ENCODE data around the gene PDGFD. TPM values are rescaled to one million over a fixed set of nuclear protein-coding genes. Genes with fewer than 3 reads are reported as not detected.
A peak's percentile ranks its signal among the peaks of the same experiment; 100 is the strongest.

The PDGFD gene
- total RNA-seq, 2 donors from 2014 or later, result not detected

DNA sequence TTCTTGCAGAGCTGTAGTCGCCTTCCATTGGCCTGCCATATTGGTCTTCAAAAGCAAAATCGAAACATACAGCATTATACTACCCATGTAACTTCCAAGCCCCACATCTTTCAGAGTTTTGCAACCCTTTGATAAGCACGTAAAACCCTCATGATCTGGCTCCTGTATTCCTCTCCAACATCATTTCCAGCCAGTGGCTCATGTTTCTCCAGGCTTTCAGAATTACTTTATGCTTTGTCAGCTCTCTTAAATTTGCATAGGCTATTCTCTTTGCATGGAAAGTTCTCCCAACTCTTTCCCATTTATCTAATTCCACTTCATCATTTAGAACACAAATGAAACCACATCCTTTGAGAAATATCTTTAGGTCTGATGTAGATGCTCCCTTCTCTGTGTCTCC is 195.3 kb downstream of the PDGFD start:
- Mint-ChIP-seq H3K36me3 (no peaks in the 10 kb centered on the region), H3K9me3 (peaks cover 5 to 6% of the 10 kb centered on the region in 2 donors), H3K27ac (no peak overlapping the region)
- DNase-seq (ENCODE audit: low spot score in 2 of 2) (no peak), ATAC-seq (no peak)

DNA sequence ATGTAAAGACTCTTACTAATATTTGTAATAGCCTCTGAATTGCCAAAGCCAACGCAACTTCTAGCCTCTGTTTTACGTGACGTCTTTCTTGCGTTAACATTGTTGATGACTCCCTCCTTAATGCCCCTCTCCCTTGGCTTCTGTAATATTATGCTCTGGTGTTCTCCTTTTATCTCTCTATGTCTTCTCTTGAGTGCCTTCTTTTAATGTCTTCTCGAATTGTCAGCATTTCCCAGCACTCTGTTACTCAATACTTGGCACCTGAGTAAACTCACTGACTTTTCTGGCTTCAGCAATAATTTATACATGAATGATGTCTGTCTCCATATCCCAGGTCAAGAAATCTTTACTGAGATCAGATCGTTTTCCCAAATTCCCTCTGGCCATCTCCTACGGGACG is 196.0 kb downstream of the PDGFD start:
- Mint-ChIP-seq H3K27ac (no peak overlapping the region), H3K36me3 (no peaks in the 10 kb centered on the region), H3K9me3 (peaks cover 5 to 6% of the 10 kb centered on the region in 2 donors)
- DNase-seq (ENCODE audit: low spot score in 2 of 2) (no peak), ATAC-seq (no peak)

DNA sequence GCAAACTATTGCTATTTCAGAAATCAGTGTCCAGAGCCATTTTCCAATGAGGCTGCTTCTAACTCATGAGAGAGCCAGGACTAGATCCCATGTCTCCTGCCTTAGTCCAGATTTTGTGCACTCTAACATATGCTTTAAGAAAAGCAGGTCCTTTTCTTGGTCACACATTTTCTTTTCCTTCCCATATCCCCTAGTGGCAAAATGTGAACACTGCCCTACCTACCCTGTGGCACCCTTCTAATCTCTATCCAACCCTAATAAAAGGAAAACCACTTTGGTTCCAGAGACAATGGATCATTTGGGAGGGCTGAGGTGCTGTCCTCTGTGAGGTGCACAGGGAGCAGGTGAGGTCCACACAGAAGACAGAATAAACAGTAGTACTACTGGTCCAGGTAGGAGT is 199.6 kb downstream of the PDGFD start:
- Mint-ChIP-seq H3K27ac (no peak overlapping the region), H3K9me3 (peaks cover 5 to 6% of the 10 kb centered on the region in 2 donors), H3K36me3 (no peaks in the 10 kb centered on the region)
- DNase-seq (ENCODE audit: low spot score in 2 of 2), result no peak
- ATAC-seq, result no peak

DNA sequence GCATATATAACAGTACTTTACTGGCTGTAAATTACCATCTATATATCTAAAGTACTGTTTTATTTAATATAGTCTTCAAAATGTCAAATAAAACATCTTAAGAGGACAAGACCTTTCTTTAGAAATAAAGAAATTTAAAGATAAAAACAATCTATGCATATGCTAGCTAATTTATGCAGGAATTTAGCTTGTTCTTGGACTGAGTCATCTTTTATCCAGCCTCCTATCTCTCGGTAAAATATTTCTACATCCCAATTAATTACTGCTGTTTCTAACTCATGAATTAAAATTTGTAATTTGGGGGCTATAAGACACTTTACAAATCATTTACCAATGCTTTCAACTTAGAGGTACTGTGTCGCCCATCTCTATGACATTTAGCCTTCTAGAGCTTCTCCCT is 200.3 kb downstream of the PDGFD start:
- DNase-seq (ENCODE audit: low spot score in 2 of 2) (no peak), ATAC-seq (no peak)
- Mint-ChIP-seq H3K9me3 (peaks cover 5 to 6% of the 10 kb centered on the region in 2 donors), H3K27ac (no peak overlapping the region), H3K36me3 (no peaks in the 10 kb centered on the region)

DNA sequence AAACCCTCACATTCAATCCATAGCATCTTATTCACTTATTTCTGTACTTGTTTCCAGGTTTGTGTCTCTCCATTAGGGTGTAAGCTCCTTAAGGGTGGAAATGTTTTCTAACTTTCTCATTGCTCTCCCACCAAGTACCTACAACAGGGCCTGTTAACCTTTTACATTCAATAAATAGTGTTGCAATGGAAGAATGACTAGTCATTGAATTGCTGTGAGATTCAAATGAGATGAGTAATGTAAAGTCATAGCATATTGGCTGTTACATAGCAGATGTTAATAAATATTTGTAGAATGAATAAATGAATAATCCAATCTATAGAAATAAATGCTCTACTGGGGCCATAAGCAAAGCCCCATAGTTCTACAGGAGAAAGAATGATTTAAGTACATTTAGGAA is 202.9 kb downstream of the PDGFD start:
- peaks cover 0 to 4% of the 10 kb centered on the region in 2 donors for H3K9me3 Mint-ChIP-seq
- DNase-seq (ENCODE audit: low spot score in 2 of 2) (no peak), ATAC-seq (no peak)
- H3K36me3 Mint-ChIP-seq, result no peaks in the 10 kb centered on the region
- H3K27ac Mint-ChIP-seq, result no peak overlapping the region

DNA sequence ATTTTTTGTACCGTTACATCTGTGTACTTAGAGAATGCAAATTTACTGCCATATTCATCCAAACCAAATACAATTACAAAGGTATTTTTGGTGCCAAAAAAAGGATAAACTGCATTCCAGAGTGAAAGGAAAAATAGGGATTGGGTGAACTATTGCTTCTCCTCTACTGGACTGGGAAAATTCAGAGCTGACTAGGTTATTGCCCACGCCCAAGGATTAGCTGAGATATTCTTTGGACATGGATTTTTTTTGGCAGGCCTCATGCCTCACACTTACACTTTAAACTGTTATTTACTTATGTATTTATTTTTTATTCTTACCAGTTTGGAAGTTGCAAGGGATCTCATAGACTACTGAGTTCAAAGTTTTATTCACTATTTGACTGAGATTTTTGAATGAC is 203.8 kb downstream of the PDGFD start:
- no peak for ATAC-seq
- DNase-seq (ENCODE audit: low spot score in 2 of 2), result no peak
- Mint-ChIP-seq H3K36me3 (no peaks in the 10 kb centered on the region), H3K9me3 (peaks cover 0 to 4% of the 10 kb centered on the region in 2 donors), H3K27ac (no peak overlapping the region)

DNA sequence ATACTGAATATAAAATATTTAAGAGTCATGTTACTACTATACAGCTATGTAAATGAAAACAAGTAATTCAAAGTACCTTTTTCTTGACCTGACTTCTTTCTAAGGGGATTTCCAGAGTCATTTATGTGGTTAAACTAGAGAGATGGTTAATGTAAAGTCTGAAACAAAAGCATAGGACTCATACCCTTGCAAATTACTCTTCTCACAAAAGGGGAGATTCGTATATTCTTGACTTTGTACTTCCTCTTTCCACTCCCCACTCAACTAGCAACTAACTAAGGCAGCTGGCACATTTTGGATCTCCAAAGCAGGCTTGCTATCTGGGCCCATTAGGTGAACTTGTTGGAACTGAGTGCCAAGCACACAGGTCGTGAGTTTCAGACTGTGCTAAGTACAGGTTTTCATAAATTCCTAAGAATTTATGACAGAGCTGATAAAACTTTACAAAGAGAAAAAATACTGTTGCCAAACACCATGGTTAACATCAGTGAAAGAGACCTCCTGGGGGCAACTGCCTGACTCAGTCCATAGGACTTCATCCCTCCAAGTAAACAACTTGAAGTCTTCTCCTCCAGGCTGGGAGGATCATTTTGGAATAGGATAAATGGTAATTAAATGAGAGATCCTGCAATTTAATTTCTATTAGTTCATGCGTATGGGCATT is 204.5 kb downstream of the PDGFD start:
- ATAC-seq (peak in 1 of 2 donors; percentile 68), DNase-seq (ENCODE audit: low spot score in 2 of 2) (no peak)
- Mint-ChIP-seq H3K9me3 (peaks cover 0 to 4% of the 10 kb centered on the region in 2 donors), H3K27ac (no peak overlapping the region), H3K36me3 (no peaks in the 10 kb centered on the region)

DNA sequence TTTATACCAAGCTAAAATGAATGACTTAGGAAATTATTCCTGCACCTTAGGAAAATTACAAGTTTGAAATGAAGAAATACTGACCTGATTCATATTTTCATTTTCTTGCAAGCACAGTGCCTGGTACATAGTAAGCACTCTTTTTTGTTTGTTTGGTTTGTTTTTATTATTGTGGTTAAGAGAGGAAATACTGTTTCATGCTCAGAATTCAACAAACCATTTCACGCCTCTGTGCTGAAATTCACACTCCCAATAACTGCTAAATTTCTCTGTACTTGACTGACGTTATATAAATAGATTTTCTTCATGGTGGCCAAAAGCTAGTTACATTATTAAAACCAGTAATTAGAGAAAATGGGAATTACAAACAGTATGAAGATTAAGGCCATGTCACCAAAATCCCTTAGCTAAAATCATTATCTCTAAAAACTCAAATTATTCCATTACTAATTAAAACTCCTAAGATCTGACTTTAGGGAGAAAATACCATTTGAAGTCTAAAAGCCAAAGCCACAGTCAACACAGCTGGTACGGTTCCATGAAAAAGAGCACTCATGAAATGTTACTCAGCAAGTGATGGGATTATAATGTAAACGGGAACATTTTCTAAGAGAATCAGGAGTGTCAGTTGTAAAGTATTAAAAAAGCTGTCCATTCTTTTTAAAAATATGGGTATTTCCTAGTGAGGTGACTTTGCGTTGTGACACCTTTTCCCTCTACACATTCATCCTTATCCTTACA is 205.3 kb downstream of the PDGFD start:
- ATAC-seq (no peak), DNase-seq (ENCODE audit: low spot score in 2 of 2) (no peak)
- Mint-ChIP-seq H3K27ac (no peak overlapping the region), H3K36me3 (no peaks in the 10 kb centered on the region), H3K9me3 (peaks cover 0 to 4% of the 10 kb centered on the region in 2 donors)

DNA sequence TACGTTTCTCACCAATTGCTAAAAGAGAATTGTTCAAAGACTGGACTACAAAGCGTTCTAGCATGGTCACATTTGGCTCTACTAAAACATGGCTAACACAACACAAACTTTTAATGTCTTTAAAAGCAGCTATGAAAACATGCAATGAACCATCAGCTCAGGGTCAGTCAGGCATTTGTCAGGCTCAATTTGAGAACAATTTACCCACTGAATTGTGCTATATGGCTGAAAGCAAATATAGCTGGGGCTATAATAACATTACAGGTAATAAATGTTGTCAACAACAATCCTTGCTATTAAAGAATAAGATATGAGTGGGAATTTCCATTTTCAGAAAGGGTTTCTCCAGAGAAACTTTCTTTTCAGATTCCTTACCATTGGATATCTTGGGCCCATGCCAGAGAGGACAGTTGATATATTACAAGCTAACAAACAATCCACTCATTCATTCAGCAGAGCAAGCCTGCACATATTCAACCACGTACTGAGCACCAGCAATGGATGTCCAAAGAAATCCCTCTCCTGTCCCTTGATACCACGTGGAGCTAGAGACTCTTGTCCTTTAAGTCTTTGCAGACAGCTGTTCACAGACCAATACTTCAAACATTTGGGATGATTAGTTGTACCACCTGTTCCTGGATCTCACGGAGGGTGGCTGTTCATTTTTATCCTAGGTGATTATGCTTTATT is 210.0 kb downstream of the PDGFD start:
- H3K27ac Mint-ChIP-seq, result no peak overlapping the region
- H3K36me3 Mint-ChIP-seq, result no peaks in the 10 kb centered on the region
- no peak for DNase-seq (ENCODE audit: low spot score in 2 of 2)
- no peak for ATAC-seq
- H3K9me3 Mint-ChIP-seq, result peaks cover 4 to 5% of the 10 kb centered on the region in 2 donors

DNA sequence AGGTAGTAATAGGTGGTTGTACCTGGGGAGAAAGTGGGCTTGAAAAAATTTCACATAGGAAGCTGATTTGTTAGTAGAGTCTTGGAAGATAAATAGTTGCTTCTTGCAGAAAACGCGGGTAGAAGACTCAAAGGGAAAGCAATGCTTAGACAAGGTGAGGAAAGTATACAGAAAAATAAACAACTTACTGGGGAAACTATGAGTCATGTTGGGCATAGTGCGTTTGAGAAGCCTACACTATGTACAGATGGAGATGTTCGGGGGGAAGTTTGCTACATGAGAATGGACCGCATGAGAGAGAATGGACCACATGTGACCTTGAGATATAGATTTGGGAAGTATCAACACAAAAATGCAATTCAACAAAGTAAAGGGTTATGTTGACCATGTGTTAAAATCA is 214.2 kb downstream of the PDGFD start:
- peaks cover 0 to 5% of the 10 kb centered on the region in 2 donors for H3K9me3 Mint-ChIP-seq
- H3K27ac Mint-ChIP-seq, result no peak overlapping the region
- no peak for ATAC-seq
- H3K36me3 Mint-ChIP-seq, result no peaks in the 10 kb centered on the region
- no peak for DNase-seq (ENCODE audit: low spot score in 2 of 2)

DNA sequence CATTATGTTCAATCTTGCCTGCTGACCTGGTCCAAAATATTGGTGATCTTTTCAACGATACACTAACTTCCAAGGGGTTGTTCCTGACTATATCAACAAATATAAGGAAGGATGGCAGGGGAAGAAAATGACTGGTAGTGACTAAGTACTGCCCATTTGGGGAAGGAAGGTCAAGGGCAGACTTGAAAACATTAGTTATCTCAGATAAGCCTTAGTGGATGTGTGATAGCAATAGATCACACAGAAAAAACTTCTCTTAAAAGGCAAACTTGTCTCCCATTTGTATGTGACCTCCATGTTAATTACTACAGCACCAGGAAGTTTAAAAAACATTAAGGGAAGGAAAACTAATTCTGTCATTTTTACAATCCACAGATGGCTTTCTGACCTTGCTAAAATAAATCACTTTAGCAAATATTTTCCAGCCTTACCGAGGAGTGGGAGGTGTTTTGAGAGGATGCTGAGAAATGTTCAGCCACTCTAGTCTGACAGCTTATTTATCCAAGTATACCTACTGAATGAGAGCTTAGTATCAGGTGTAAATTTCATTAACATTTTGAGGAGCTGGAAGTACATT is 215.7 kb downstream of the PDGFD start:
- DNase-seq (ENCODE audit: low spot score in 2 of 2), result no peak
- Mint-ChIP-seq H3K36me3 (no peaks in the 10 kb centered on the region), H3K27ac (no peak overlapping the region), H3K9me3 (peaks cover 0 to 5% of the 10 kb centered on the region in 2 donors)
- no peak for ATAC-seq

DNA sequence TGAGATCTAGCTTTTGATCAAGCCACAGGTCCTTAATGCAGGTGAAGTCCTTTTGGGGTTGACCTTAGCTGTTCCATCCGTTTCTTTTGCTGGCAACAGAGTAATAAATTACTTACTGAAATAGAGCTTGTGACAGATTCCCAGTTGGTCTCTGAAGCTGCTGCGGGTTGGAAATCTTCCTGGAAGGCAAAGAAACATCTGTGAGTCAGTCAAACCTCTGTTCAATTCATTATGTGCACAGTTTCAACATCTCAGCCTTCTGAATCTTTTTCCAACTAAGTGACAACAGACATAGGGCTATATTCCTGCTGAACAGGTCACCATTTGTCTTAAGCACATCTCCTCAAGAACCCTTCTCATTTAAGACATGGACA is 216.4 kb downstream of the PDGFD start:
- ATAC-seq (no peak), DNase-seq (ENCODE audit: low spot score in 2 of 2) (no peak)
- no peaks in the 10 kb centered on the region for H3K36me3 Mint-ChIP-seq
- H3K9me3 Mint-ChIP-seq, result peaks cover 0 to 5% of the 10 kb centered on the region in 2 donors
- H3K27ac Mint-ChIP-seq, result no peak overlapping the region

DNA sequence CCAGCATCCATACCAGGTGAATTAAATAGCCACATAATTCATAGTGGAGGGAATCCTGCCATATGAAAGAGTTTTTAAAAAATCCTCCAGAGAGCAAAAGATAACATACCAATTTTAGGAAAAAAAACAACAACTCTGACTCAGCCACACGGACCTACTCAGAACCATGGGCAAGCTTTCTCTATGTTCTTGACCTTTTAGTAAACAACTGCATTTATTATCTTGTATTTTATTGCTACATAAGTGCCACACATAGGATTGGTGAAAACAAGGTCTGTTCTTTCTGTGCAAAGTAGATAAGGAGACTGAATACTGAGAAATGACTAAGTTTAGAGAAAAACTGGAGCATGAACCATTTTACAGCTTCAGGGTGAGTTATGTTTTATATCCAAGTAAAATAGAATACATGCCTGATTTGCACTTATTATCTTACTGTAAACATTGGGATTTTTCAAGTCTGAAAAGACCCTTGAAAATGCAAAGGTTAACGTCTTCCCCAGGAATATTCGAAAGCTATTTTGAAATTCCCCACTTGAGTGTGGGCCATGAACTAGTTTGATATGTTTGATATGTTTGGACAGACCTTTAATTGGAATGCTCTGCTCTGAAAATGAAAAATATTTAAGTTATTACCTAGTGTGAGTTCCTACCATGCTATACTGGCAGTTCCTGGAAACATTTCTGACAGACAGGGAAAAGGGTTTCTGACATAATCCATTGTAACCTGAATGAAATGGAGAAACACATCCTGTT is 217.0 kb downstream of the PDGFD start:
- peaks cover 0 to 5% of the 10 kb centered on the region in 2 donors for H3K9me3 Mint-ChIP-seq
- DNase-seq (ENCODE audit: low spot score in 2 of 2) (no peak), ATAC-seq (no peak)
- no peaks in the 10 kb centered on the region for H3K36me3 Mint-ChIP-seq
- H3K27ac Mint-ChIP-seq, result no peak overlapping the region

DNA sequence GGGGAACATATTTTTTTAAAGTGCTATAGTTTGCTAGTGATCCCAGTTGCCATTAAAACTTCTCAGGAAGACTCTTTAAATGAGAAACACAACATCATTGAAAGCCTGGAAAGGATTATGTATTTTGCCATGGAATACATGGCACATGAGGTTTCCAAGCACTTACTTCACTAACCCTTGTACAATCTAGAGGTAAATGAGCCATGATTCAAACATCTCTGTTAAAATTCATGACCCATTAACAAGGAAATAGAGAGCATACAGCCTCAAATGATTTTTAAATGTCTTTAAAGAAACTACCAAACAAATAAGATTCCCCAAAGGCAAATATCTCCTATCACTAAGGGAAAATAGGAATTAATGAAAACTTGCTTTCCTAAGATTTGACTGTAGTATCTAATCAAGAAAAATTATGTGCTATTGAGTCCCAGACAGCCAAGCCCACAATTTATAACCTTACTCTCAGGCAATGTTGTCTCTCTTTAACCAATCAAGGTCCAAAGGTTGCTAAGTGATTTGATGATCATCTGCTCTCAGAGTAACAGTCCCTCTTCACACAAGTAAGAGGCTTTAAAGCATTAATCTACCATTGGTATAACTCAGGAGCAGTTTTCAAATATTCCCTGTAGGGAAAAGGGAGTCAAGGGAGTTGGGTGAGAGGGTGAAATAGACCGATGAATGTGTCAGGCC is 219.6 kb downstream of the PDGFD start:
- H3K36me3 Mint-ChIP-seq, result no peaks in the 10 kb centered on the region
- no peak for ATAC-seq
- H3K27ac Mint-ChIP-seq, result no peak overlapping the region
- no peaks in the 10 kb centered on the region for H3K9me3 Mint-ChIP-seq
- DNase-seq (ENCODE audit: low spot score in 2 of 2), result no peak

DNA sequence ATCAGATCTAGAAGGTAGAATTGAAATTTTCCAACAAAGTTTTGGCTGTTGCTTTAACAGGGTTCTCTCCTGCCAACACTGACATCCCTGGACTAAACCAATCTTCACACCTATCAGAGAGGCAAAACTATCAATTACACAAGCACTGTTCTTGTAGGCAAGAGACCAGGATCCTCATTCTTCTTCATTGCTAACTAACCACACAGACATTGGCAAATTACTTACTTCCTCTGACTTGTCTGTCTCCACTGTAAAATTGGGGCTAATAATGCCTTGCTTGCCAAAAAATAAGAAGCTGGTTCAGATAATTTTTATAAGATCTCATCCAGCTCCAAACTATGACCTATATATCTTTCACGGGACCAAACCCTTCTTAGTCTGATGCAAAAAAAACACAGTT is 221.3 kb downstream of the PDGFD start:
- no peak for ATAC-seq
- Mint-ChIP-seq H3K36me3 (no peaks in the 10 kb centered on the region), H3K9me3 (no peaks in the 10 kb centered on the region), H3K27ac (no peak overlapping the region)
- no peak for DNase-seq (ENCODE audit: low spot score in 2 of 2)

DNA sequence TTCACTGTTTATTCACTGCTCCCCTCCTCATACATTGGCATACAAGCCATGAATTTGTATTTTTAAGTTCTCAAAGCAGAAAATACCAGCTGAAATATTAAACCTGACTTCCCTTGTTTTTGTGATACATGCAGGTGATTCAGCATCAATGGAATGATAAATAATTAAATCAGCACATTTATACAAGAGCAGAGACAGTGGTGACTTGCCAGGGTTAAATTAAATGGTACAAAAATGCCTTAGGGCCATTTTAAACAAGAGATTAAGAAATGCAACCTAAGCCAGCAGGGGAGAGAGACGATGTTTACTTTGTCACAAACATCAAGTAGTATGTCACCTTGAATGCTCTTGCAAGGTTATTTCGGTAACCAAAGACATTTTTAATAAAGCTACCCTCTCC is 223.4 kb downstream of the PDGFD start:
- Mint-ChIP-seq H3K27ac (no peak overlapping the region), H3K36me3 (no peaks in the 10 kb centered on the region), H3K9me3 (no peaks in the 10 kb centered on the region)
- ATAC-seq, result no peak
- DNase-seq (ENCODE audit: low spot score in 2 of 2), result no peak
